ENCODE measurements around the gene ARHGEF10L.

Gene ARHGEF10L

GRCh38 chr1:17615157-17615556 lies 75.7 kb downstream of the ARHGEF10L start:
- TF ChIP-seq ZBTB44 (tag by site-specific recombination; IDR thresholded peaks at IDR 0.05): no peak
- TF ChIP-seq ZNF473 (tag by site-specific recombination; IDR thresholded peaks at IDR 0.05): no peak
- TF ChIP-seq, protein P1, sequence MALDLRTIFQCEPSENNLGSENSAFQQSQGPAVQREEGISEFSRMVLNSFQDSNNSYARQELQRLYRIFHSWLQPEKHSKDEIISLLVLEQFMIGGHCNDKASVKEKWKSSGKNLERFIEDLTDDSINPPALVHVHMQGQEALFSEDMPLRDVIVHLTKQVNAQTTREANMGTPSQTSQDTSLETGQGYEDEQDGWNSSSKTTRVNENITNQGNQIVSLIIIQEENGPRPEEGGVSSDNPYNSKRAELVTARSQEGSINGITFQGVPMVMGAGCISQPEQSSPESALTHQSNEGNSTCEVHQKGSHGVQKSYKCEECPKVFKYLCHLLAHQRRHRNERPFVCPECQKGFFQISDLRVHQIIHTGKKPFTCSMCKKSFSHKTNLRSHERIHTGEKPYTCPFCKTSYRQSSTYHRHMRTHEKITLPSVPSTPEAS (tag by site-specific recombination; IDR thresholded peaks at IDR 0.05): no peak
- TF ChIP-seq ZNF501 (tag by site-specific recombination; IDR thresholded peaks at IDR 0.05): no peak
- no peak for TF ChIP-seq ZNF335 (tag by site-specific recombination; conservative IDR thresholded peaks at IDR 0.05)
- TF ChIP-seq ZNF239 (tag by site-specific recombination; IDR thresholded peaks at IDR 0.05): no peak
- TF ChIP-seq ZSCAN16 (tag by site-specific recombination; IDR thresholded peaks at IDR 0.05): no peak
- TF ChIP-seq, protein P2, sequence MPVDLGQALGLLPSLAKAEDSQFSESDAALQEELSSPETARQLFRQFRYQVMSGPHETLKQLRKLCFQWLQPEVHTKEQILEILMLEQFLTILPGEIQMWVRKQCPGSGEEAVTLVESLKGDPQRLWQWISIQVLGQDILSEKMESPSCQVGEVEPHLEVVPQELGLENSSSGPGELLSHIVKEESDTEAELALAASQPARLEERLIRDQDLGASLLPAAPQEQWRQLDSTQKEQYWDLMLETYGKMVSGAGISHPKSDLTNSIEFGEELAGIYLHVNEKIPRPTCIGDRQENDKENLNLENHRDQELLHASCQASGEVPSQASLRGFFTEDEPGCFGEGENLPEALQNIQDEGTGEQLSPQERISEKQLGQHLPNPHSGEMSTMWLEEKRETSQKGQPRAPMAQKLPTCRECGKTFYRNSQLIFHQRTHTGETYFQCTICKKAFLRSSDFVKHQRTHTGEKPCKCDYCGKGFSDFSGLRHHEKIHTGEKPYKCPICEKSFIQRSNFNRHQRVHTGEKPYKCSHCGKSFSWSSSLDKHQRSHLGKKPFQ (tag by site-specific recombination; IDR thresholded peaks at IDR 0.05): no peak
- TF ChIP-seq GLIS1 (tag by site-specific recombination; IDR thresholded peaks at IDR 0.05): no peak
- TF ChIP-seq ZBTB48 (tag by site-specific recombination; IDR thresholded peaks at IDR 0.05): no peak
- TF ChIP-seq BCL11B (tag by site-specific recombination; IDR thresholded peaks at IDR 0.05; ENCODE audit: low read depth): no peak
- TF ChIP-seq ZNF133 (tag by site-specific recombination; IDR thresholded peaks at IDR 0.05): no peak
- TF ChIP-seq, protein P3, sequence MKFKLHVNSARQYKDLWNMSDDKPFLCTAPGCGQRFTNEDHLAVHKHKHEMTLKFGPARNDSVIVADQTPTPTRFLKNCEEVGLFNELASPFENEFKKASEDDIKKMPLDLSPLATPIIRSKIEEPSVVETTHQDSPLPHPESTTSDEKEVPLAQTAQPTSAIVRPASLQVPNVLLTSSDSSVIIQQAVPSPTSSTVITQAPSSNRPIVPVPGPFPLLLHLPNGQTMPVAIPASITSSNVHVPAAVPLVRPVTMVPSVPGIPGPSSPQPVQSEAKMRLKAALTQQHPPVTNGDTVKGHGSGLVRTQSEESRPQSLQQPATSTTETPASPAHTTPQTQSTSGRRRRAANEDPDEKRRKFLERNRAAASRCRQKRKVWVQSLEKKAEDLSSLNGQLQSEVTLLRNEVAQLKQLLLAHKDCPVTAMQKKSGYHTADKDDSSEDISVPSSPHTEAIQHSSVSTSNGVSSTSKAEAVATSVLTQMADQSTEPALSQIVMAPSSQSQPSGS (tag by site-specific recombination; IDR thresholded peaks at IDR 0.05; ENCODE audit: low read depth): no peak
- no peak for TF ChIP-seq GFI1B (tag by site-specific recombination; IDR thresholded peaks at IDR 0.05)
- H3K36me3 ChIP-seq (ENCODE audit: control insufficient read depth in 2 of 2, insufficient read depth in 1 of 2, low read length in 2 of 2): no peaks in the 10 kb centered on the region
- no peaks in the 10 kb centered on the region for H3K4me1 ChIP-seq (ENCODE audit: control insufficient read depth, insufficient read depth, low read length)
- POLR2A ChIA-PET: no interaction called here
- H3K9me3 ChIP-seq (ENCODE audit: control insufficient read depth, insufficient read depth, low read depth, low read length): no peaks in the 10 kb centered on the region
- no peak overlapping the region for H3K4me3 ChIP-seq (ENCODE audit: low read depth, low read length)
- CTCF ChIA-PET: interaction anchor here (1.0 to 3.0 kb wide), 4 partner anchors 8 to 138 kb away, joined by 3 to 11 read pairs (median 4); no protein-coding TSS in a partner anchor
- no peak overlapping the region for H3K27ac ChIP-seq (ENCODE audit: extremely low read depth, low read depth, low read length)

DNA sequence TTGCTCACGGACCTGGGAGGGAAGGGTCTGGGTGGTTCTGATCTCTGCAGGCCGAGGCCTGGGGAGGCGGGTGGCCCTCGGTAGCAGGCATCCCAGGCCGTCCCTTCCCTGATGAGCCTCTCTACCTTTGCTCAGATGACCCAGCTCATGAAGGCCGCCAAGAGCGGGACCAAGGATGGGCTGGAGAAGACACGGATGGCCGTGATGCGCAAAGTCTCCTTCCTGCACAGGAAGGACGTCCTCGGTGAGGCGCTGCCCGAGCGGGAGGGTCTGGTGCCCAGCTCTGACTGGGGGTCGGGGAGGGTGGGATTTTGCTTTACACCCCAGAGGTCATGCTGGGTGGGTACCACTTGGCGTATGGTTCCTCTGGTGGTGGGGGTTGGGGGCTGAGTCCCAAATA lies 76.5 kb downstream of the ARHGEF10L start:
- ChIA-PET CTCF (interaction anchor here (1.3 to 3.0 kb wide), 3 partner anchors 9 to 139 kb away, joined by 4 to 11 read pairs (median 4); no protein-coding TSS in a partner anchor), POLR2A (no interaction called here)
- Histone ChIP-seq H3K4me1 (ENCODE audit: control insufficient read depth, insufficient read depth, low read length) (no peaks in the 10 kb centered on the region), H3K4me3 (ENCODE audit: low read depth, low read length) (no peak overlapping the region), H3K36me3 (ENCODE audit: control insufficient read depth in 2 of 2, insufficient read depth in 1 of 2, low read length in 2 of 2) (no peaks in the 10 kb centered on the region), H3K9me3 (ENCODE audit: control insufficient read depth, insufficient read depth, low read depth, low read length) (no peaks in the 10 kb centered on the region), H3K27ac (ENCODE audit: extremely low read depth, low read depth, low read length) (no peak overlapping the region)
- TF ChIP-seq ZNF645 (tag by site-specific recombination; IDR thresholded peaks at IDR 0.05) (no peak), ZNF560 (tag by site-specific recombination; IDR thresholded peaks at IDR 0.05; ENCODE audit: borderline replicate concordance) (no peak), ZNF555 (tag by site-specific recombination; conservative IDR thresholded peaks at IDR 0.05) (no peak), ZNF600 (tag by site-specific recombination; IDR thresholded peaks at IDR 0.05) (no peak), ZNF837 (tag by site-specific recombination; IDR thresholded peaks at IDR 0.05) (no peak), ZNF660 (tag by site-specific recombination; IDR thresholded peaks at IDR 0.05) (no peak)
- TF ChIP-seq, protein P4, sequence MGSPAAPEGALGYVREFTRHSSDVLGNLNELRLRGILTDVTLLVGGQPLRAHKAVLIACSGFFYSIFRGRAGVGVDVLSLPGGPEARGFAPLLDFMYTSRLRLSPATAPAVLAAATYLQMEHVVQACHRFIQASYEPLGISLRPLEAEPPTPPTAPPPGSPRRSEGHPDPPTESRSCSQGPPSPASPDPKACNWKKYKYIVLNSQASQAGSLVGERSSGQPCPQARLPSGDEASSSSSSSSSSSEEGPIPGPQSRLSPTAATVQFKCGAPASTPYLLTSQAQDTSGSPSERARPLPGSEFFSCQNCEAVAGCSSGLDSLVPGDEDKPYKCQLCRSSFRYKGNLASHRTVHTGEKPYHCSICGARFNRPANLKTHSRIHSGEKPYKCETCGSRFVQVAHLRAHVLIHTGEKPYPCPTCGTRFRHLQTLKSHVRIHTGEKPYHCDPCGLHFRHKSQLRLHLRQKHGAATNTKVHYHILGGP (tag by site-specific recombination; IDR thresholded peaks at IDR 0.05): no peak
- TF ChIP-seq, protein P5, sequence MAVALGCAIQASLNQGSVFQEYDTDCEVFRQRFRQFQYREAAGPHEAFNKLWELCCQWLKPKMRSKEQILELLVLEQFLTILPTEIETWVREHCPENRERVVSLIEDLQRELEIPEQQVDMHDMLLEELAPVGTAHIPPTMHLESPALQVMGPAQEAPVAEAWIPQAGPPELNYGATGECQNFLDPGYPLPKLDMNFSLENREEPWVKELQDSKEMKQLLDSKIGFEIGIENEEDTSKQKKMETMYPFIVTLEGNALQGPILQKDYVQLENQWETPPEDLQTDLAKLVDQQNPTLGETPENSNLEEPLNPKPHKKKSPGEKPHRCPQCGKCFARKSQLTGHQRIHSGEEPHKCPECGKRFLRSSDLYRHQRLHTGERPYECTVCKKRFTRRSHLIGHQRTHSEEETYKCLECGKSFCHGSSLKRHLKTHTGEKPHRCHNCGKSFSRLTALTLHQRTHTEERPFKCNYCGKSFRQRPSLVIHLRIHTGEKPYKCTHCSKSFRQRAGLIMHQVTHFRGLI (tag by site-specific recombination; IDR thresholded peaks at IDR 0.05): no peak
- TF ChIP-seq, protein P6, sequence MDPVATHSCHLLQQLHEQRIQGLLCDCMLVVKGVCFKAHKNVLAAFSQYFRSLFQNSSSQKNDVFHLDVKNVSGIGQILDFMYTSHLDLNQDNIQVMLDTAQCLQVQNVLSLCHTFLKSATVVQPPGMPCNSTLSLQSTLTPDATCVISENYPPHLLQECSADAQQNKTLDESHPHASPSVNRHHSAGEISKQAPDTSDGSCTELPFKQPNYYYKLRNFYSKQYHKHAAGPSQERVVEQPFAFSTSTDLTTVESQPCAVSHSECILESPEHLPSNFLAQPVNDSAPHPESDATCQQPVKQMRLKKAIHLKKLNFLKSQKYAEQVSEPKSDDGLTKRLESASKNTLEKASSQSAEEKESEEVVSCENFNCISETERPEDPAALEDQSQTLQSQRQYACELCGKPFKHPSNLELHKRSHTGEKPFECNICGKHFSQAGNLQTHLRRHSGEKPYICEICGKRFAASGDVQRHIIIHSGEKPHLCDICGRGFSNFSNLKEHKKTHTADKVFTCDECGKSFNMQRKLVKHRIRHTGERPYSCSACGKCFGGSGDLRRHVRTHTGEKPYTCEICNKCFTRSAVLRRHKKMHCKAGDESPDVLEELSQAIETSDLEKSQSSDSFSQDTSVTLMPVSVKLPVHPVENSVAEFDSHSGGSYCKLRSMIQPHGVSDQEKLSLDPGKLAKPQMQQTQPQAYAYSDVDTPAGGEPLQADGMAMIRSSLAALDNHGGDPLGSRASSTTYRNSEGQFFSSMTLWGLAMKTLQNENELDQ (tag by site-specific recombination; IDR thresholded peaks at IDR 0.05; ENCODE audit: low read depth): no peak
